GM12801 (cell line): ENCODE data around the gene HES3.

ENCODE experiments used
- CTCF ChIP-seq: IDR thresholded peaks from one replicate; pipeline ENCODE4 v1.5.1; 2011; ENCODE audit warnings: control low read depth; ENCODE audit not compliant: insufficient read length; ENCODE audit errors: extremely low read depth

Gene HES3

DNA sequence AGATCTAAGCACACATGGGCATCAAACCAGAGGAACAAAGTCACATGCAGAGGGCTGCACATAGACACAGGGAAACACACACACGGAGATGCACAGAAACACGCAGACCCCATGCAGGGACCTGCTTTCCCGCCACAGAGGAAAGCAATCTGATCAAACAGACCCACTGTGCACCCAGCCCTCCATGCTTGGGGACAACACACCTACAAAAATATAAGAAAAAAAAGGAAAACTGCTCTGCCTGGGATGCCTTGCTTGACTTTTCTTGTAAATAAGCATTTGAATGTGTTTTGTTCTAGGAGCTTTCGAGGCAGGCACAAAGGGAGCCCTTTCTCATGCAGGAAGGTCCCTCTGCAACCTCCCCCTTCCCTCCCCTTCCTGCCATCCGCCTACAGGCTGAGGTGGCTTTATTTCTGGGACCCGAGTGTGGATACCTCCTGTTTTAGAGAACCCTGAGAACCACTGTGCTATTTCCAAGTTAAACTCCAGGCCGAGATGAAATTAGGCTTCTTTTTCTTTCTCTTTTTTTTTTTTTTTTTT lies 4.7 kb upstream of the HES3 start:
- no peak for TF ChIP-seq CTCF

DNA sequence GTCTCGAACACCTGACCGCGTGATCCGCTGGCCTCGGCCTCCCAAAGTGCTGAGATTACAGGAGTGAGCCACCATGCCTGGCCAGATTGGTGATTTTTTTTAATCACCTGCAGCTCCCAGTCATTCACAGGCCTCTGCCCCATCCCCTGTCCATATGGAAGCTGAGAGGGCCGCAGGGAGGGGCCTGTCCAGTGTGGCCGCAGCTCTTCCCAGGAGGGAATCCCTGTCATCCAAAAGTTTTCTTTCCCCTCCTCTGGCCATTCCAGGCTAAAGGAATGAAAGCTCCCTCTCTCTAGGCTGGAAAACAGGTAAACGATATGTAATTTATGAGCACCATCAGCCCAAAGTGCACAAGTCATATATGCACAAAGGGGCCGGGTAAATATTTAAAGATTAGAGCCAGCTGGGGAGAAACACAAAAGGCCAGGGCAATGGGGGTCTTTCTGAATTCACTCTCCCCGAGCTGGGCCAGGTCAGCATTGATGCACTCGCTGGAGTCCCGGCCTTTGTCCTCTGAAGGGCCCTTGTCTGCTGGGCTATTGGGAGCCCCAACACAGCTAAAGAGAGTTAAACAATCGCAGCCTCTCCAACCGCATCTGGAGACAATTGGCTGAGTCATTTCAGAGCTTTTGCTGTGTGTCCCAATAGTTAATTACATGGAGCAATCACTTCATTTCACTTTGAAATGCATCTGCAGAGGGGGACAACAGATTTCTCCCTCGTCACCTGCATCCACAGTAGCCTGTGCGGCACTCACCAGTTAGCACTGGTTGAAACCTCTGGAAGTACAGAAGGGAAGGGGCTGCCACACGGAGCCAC lies 3.8 kb upstream of the HES3 start:
- TF ChIP-seq CTCF = no peak

- no peak for TF ChIP-seq CTCF
Measured at GRCh38 chr1:6241107-6241886, 2.7 kb upstream of the HES3 start.

- TF ChIP-seq CTCF = no peak
Measured at GRCh38 chr1:6241887-6242740, 1.9 kb upstream of the HES3 start.

DNA sequence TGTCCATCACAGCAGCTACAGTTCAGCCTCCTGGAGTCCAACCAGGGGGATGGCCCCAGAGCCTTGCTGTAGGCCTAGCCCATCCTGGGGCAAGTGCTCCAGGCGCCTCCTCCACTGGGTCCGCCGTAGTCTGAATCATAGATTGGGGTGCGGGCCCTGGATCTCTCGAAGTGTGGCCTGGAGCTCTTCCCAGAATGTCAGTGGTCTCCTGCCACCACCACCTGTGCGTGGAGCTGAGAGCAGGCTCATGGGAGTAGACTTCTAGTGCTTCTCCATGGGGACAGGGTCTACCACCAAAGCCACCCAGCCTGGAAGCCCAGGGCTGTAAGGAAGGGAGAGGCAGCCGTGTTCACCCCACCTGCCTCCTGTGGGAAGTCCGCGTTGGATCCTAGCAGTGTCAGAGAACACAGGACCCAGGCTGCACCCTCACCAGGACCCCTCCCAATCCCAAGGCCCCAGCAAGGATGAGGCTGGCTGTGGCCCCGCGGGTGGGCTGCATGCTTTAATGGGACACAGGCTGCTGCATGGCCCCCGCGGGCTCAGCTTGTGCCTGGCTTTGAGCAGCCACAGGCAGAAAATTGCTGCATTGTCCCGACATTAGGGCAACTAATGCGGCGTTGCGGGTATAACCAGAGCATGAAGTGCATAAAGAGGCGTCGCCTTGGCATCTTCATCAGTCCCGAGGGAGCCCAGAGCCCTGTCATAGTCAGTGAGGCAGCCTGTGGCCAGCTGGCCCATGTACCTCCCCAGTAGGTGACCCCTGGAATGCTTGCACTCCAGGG lies 735 bp upstream of the HES3 start:
- no peak for TF ChIP-seq CTCF

- TF ChIP-seq CTCF = no peak
Measured at GRCh38 chr1:6244401-6245049, 546 bp downstream of the HES3 start.
